ENCODE data around the gene LTBP1.

Gene LTBP1

DNA sequence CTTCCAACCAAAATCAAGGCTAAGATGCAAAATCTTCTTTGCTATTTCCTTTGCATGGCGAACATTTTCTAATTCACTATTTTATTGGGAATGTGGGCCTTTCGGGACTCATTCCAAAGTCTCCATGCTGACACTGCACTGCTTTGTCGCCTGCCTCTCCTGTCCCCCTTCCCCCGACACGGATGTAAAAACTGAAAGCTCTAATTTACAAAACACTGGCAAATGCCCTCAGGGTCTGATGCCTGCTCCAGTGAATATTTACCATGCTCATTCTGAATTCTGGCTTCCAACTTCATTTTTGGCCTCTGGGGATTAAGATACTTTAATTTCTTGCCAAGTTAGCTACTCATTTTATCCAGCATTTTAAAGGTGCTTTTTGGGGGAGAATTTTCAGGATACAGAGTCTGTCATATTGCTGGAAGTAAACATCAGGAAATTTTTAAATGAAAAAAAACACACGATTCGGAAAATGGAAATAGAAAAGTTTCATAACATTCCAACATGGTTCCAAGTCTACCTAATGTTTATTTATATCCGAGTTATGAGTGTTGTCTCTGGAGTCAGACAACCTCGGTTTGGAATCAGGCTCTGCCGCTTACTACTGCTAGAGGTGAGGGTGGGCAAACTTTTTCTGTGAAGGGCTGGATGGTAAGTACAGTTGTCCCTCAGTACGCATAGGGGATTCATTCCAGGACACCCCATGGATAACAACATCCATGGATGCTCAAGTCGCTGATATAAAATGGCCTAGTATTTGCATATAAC, 14.6 kb upstream of the LTBP1 start:
- Histone ChIP-seq H3K27me3 (ENCODE audit: control insufficient read depth, insufficient read depth, low read length) (no peaks in the 10 kb centered on the region), H3K9me3 (ENCODE audit: control insufficient read depth, insufficient read depth, low read length) (no peaks in the 10 kb centered on the region), H3K36me3 (ENCODE audit: control insufficient read depth, insufficient read depth, low read length) (no peaks in the 10 kb centered on the region), H3K9ac (ENCODE audit: low read depth, low read length) (peak overlapping the region; percentile 8; the same call in 1 of the 2 replicates), H3K27ac (ENCODE audit: low read depth, low read length) (peak overlapping the region; percentile 23), H3K4me1 (ENCODE audit: control insufficient read depth, insufficient read depth, low read length) (peaks cover 32% of the 10 kb centered on the region), H3K4me3 (ENCODE audit: low read depth, low read length) (0 out of 2 replicates have a peak overlapping the region, but pooled peaks have one; percentile 7)

DNA sequence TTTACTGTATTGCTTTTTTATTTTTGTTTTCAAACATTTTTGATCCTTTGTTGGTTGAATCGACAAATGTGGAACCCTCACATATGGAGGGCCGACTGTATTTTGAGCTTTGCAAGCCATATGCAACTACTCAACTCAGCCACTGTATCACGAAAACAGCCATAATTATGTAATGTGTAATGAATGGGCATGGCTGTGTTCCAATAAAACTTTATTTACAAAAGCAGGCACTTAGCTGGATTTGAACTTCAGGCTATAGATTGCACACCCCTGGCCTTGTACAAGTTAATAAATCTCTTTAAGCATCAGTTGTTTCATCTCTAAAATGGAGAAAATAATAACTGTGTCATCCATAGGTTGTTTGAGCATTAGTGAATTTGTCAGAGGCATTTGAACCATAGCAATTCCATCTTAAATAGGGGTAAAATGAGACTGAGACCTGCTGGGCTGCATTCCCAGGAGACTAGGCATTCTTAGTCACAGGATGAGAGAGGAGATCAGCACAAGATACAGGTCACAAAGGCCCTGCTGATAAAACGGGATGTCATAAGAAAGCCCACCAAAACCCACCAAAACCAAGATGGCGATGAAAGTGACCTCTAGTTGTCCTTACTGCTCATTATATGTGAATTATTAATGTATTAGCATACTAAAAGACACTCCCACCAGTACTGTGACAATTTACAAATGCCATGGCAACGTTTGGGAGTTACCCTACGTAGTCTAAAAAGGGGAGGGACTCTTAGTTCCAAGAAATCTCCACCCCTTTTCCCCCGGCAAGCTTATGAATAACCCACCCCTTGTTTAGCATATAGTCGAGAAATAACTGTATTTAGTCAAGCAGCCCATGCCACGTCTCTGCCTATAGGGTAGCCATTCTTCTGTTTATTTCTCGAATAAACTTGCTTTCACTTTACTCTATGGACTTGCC, 13.7 kb upstream of the LTBP1 start:
- Histone ChIP-seq H3K9ac (ENCODE audit: low read depth, low read length) (no peak overlapping the region), H3K4me3 (ENCODE audit: low read depth, low read length) (no peak overlapping the region), H3K9me3 (ENCODE audit: control insufficient read depth, insufficient read depth, low read length) (no peaks in the 10 kb centered on the region), H3K36me3 (ENCODE audit: control insufficient read depth, insufficient read depth, low read length) (no peaks in the 10 kb centered on the region), H3K4me1 (ENCODE audit: control insufficient read depth, insufficient read depth, low read length) (peaks cover 36% of the 10 kb centered on the region), H3K27ac (ENCODE audit: low read depth, low read length) (no peak overlapping the region), H3K27me3 (ENCODE audit: control insufficient read depth, insufficient read depth, low read length) (no peaks in the 10 kb centered on the region)

DNA sequence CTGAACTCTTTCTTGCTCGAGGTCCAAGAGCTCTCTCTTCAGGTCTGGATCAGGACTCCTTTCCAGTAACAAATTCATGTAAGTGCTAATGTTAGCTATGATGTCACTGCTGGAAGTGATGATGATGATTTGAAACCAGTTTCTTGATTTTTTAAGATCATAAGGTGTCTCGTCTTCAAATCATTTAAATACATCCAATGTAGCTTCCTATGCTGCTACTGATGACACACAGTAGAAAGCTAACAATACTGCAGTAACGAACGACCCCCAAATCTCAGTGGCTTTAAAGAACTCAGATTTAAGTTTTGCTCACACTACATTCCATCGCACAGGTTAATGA, 13.0 kb upstream of the LTBP1 start:
- Histone ChIP-seq H3K4me1 (ENCODE audit: control insufficient read depth, insufficient read depth, low read length) (peaks cover 42% of the 10 kb centered on the region), H3K4me3 (ENCODE audit: low read depth, low read length) (no peak overlapping the region), H3K9ac (ENCODE audit: low read depth, low read length) (no peak overlapping the region), H3K9me3 (ENCODE audit: control insufficient read depth, insufficient read depth, low read length) (no peaks in the 10 kb centered on the region), H3K36me3 (ENCODE audit: control insufficient read depth, insufficient read depth, low read length) (no peaks in the 10 kb centered on the region), H3K27ac (ENCODE audit: low read depth, low read length) (no peak overlapping the region), H3K27me3 (ENCODE audit: control insufficient read depth, insufficient read depth, low read length) (no peaks in the 10 kb centered on the region)

DNA sequence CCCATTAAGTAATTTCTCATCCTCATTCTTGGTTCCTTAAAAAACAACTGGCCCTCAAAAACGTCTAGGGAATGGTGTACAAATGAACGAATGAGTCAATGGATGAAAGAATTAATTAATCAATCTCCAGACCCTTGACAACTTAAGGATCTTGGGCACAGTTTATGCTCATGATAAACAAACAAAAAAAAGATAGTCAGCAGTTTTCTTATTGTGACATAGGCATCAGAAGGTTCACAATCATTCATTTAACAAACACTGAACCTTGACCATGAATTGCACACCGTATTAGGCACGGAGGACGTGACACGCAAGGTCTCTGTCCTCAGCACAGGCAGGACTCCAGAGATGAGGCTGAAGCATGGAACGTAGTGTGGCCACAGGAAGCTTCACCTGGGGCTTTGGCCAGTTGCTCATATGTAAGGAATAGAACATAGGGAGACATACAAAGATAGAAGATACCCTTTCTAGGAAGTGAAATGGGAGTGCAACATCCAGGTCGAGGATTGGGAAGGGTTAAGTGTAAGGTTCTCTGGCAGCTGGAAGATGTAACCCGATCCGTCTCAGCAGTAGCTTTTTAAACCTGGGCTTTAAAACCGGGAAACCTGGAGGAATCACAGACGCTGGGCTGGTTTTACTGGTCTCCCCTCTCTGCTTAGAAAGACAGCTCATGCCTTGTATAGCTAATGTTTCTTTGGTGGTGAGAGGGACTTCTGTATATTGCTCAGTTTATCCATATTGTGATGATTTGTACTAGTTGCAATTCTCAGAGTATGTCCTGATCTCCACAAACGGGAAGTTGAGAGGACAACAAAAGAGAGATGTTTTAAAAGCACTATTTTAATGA, 8.9 kb upstream of the LTBP1 start:
- peak overlapping the region; percentile 64 for H3K27ac ChIP-seq (ENCODE audit: low read depth, low read length)
- H3K9ac ChIP-seq (ENCODE audit: low read depth, low read length), result no peak overlapping the region
- H3K36me3 ChIP-seq (ENCODE audit: control insufficient read depth, insufficient read depth, low read length), result no peaks in the 10 kb centered on the region
- H3K4me3 ChIP-seq (ENCODE audit: low read depth, low read length), result peak overlapping the region; percentile 38; the same call in 1 of the 2 replicates
- H3K27me3 ChIP-seq (ENCODE audit: control insufficient read depth, insufficient read depth, low read length), result no peaks in the 10 kb centered on the region
- peaks cover 32% of the 10 kb centered on the region for H3K4me1 ChIP-seq (ENCODE audit: control insufficient read depth, insufficient read depth, low read length)
- no peaks in the 10 kb centered on the region for H3K9me3 ChIP-seq (ENCODE audit: control insufficient read depth, insufficient read depth, low read length)

GRCh38 chr2:32938934-32939333, 7.8 kb upstream of the LTBP1 start:
- no peak overlapping the region for H3K27ac ChIP-seq (ENCODE audit: low read depth, low read length)
- peaks cover 34% of the 10 kb centered on the region for H3K4me1 ChIP-seq (ENCODE audit: control insufficient read depth, insufficient read depth, low read length)
- H3K9me3 ChIP-seq (ENCODE audit: control insufficient read depth, insufficient read depth, low read length), result no peaks in the 10 kb centered on the region
- H3K4me3 ChIP-seq (ENCODE audit: low read depth, low read length), result no peak overlapping the region
- no peaks in the 10 kb centered on the region for H3K36me3 ChIP-seq (ENCODE audit: control insufficient read depth, insufficient read depth, low read length)
- H3K9ac ChIP-seq (ENCODE audit: low read depth, low read length), result no peak overlapping the region
- H3K27me3 ChIP-seq (ENCODE audit: control insufficient read depth, insufficient read depth, low read length), result no peaks in the 10 kb centered on the region

DNA sequence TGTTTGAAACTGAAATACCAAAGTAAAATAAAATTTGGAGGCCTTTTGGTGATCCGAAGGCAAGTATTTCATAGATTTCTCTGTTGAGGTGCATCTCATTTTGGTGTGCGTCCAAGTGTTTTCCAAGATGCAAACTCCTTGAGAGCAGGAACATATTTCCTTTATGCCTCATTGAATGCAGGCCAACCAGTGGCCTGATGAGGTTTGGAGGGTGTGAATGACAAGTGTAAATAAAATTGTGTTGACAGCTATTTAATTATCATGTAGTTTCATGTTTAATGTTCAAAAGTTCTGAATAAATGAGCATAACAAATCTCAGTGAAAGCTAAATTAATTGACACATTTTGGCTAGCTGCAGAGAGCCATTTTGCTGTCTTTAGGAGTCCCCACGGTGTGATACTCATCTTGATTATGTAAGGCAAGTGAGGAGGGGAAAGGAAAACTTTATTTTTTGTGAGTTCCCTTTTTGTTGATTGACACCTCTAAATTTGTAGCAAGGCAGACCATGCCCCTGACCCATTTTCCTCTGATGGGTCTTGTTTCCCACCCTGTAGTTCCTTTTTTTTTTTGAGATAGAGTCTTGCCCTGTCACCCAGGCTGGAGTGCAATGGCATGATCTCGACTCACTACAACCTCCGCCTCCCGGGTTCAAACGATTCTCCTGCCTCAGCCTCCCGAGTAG, 6.3 kb upstream of the LTBP1 start:
- H3K4me3 ChIP-seq (ENCODE audit: low read depth, low read length), result no peak overlapping the region
- H3K9me3 ChIP-seq (ENCODE audit: control insufficient read depth, insufficient read depth, low read length), result no peaks in the 10 kb centered on the region
- H3K27me3 ChIP-seq (ENCODE audit: control insufficient read depth, insufficient read depth, low read length), result no peaks in the 10 kb centered on the region
- no peak overlapping the region for H3K9ac ChIP-seq (ENCODE audit: low read depth, low read length)
- no peak overlapping the region for H3K27ac ChIP-seq (ENCODE audit: low read depth, low read length)
- peaks cover 34% of the 10 kb centered on the region for H3K4me1 ChIP-seq (ENCODE audit: control insufficient read depth, insufficient read depth, low read length)
- no peaks in the 10 kb centered on the region for H3K36me3 ChIP-seq (ENCODE audit: control insufficient read depth, insufficient read depth, low read length)

GRCh38 chr2:32941944-32942690, 4.6 kb upstream of the LTBP1 start:
- no peaks in the 10 kb centered on the region for H3K27me3 ChIP-seq (ENCODE audit: control insufficient read depth, insufficient read depth, low read length)
- H3K27ac ChIP-seq (ENCODE audit: low read depth, low read length), result no peak overlapping the region
- H3K4me3 ChIP-seq (ENCODE audit: low read depth, low read length), result no peak overlapping the region
- peaks cover 26% of the 10 kb centered on the region for H3K4me1 ChIP-seq (ENCODE audit: control insufficient read depth, insufficient read depth, low read length)
- no peaks in the 10 kb centered on the region for H3K9me3 ChIP-seq (ENCODE audit: control insufficient read depth, insufficient read depth, low read length)
- no peak overlapping the region for H3K9ac ChIP-seq (ENCODE audit: low read depth, low read length)
- H3K36me3 ChIP-seq (ENCODE audit: control insufficient read depth, insufficient read depth, low read length), result no peaks in the 10 kb centered on the region

GRCh38 chr2:32942793-32943485, 3.8 kb upstream of the LTBP1 start:
- no peaks in the 10 kb centered on the region for H3K36me3 ChIP-seq (ENCODE audit: control insufficient read depth, insufficient read depth, low read length)
- peaks cover 23% of the 10 kb centered on the region for H3K4me1 ChIP-seq (ENCODE audit: control insufficient read depth, insufficient read depth, low read length)
- H3K9ac ChIP-seq (ENCODE audit: low read depth, low read length), result no peak overlapping the region
- no peak overlapping the region for H3K4me3 ChIP-seq (ENCODE audit: low read depth, low read length)
- no peaks in the 10 kb centered on the region for H3K9me3 ChIP-seq (ENCODE audit: control insufficient read depth, insufficient read depth, low read length)
- no peaks in the 10 kb centered on the region for H3K27me3 ChIP-seq (ENCODE audit: control insufficient read depth, insufficient read depth, low read length)
- no peak overlapping the region for H3K27ac ChIP-seq (ENCODE audit: low read depth, low read length)

- peaks cover 4% of the 10 kb centered on the region; the same call in 1 of the 2 replicates for H3K36me3 ChIP-seq (ENCODE audit: control insufficient read depth, insufficient read depth, low read length)
- H3K4me1 ChIP-seq (ENCODE audit: control insufficient read depth, insufficient read depth, low read length), result peaks cover 16% of the 10 kb centered on the region
- H3K4me3 ChIP-seq (ENCODE audit: low read depth, low read length), result no peak overlapping the region
- H3K27me3 ChIP-seq (ENCODE audit: control insufficient read depth, insufficient read depth, low read length), result no peaks in the 10 kb centered on the region
- H3K9me3 ChIP-seq (ENCODE audit: control insufficient read depth, insufficient read depth, low read length), result no peaks in the 10 kb centered on the region
- H3K27ac ChIP-seq (ENCODE audit: low read depth, low read length), result no peak overlapping the region
- H3K9ac ChIP-seq (ENCODE audit: low read depth, low read length), result no peak overlapping the region
Observed at GRCh38 chr2:32945286-32945685, 1.5 kb upstream of the LTBP1 start.

Data from HUES48 (cell line).